Gastrocnemius medialis (tissue), 4 donors: ENCODE measurements around the gene OR8B8. TPM values are rescaled to one million over a fixed set of nuclear protein-coding genes. Genes with fewer than 3 reads are reported as not detected.
"Not testable (repeated sequence)": the region's sequence is repeated elsewhere in the genome, so short reads cannot be mapped to it uniquely, and the experiment has no call there.

Experiments
- ATAC-seq, 2 donors: fragments of 150-250 bp; one replicate each; pipeline ENCODE4 v1.9.1; 2016
- DNase-seq, 2 donors: peaks; one replicate each; pipeline ENCODE4 v3.0.0-alpha.2; 2019
- H3K27ac ChIP-seq, 4 donors: fragments of 200-600 bp; sonication (generic); 1 replicate in 1 of 4; 2 replicates in 3 of 4; pipeline ENCODE4 v1.5.1; 2016 to 2018; ENCODE audit warnings: mild to moderate bottlenecking in 2 of 4, moderate library complexity in 1 of 4
- H3K27me3 ChIP-seq, 3 donors: fragments of 200-600 bp; sonication (generic) in 2 of 3; 1 replicate in 1 of 3; 2 replicates in 2 of 3; pipeline versions ENCODE4 v1.5.1 to v1.6.0; 2016 to 2019; ENCODE audit warnings: mild to moderate bottlenecking in 1 of 3, moderate library complexity in 1 of 3
- H3K36me3 ChIP-seq, 2 donors: fragments of 200-600 bp; sonication (generic) in 1 of 2; one replicate each; pipeline ENCODE4 v1.5.1; 2017 to 2018
- H3K4me1 ChIP-seq, 2 donors: fragments of 200-600 bp; sonication (generic) in 1 of 2; one replicate each; pipeline ENCODE4 v1.5.1; 2016 to 2017; ENCODE audit warnings: mild to moderate bottlenecking in 2 of 2
- H3K4me3 ChIP-seq, 4 donors: fragments of 200-600 bp; sonication (generic) in 3 of 4; 1 replicate in 1 of 4; 2 replicates in 3 of 4; pipeline ENCODE4 v1.5.1; 2016 to 2019; ENCODE audit warnings: mild to moderate bottlenecking in 2 of 4
- H3K9me3 ChIP-seq, 3 donors: fragments of 200-600 bp; sonication (generic) in 2 of 3; 1 replicate in 1 of 3; 2 replicates in 2 of 3; pipeline ENCODE4 v1.5.1; 2016 to 2019
- CTCF ChIP-seq, 5 experiments: fragments of 450-650 bp in 3 of 5; fragments of 200-600 bp in 2 of 5; sonication (generic) in 2 of 5; IDR thresholded peaks in 4 of 5; conservative IDR thresholded peaks in 1 of 5; 1 replicate in 4 of 5; 2 replicates in 1 of 5; pipeline ENCODE4 v1.5.1; 2016 to 2019; ENCODE audit warnings: antibody characterized with exemption in 5 of 5, mild to moderate bottlenecking in 3 of 5, moderate library complexity in 3 of 5
- POLR2A ChIP-seq, 2 donors: fragments of 450-650 bp; IDR thresholded peaks; one replicate each; pipeline ENCODE4 v1.6.1; 2017; ENCODE audit warnings: antibody characterized with exemption in 2 of 2, mild to moderate bottlenecking in 2 of 2, moderate library complexity in 2 of 2
- in situ Hi-C, 4 donors: fragments of 200-750 bp; cut with MboI; loops; one replicate each; pipeline versions ENCODE4 v1.15.0 to v1.8.0; 2017; ENCODE audit warnings: low sequenced_read_pairs in 4 of 4
- intact Hi-C: fragments of 100-400 bp; cut with DNase I; formaldehyde crosslinking; loops from one replicate; pipeline ENCODE4 v1.15.1; 2023; ENCODE audit warnings: low total_unique reads
- total RNA-seq, 4 donors: library from RNA; depleted of rRNA; stranded (reverse); fragments of >200 nt; gene quantifications; one replicate each; pipeline versions ENCODE4 v1.1.0 to v1.2.3, GENCODE V29; 2016

Gene OR8B8
- total RNA-seq, 4 donors from 2014 or later, result not detected

- TF ChIP-seq CTCF (IDR thresholded peaks at IDR 0.05 in 4 of 5, conservative IDR thresholded peaks at IDR 0.05 in 1 of 5) (peak in 2 of 5 experiments; percentile 43 to 44), POLR2A (IDR thresholded peaks at IDR 0.05) (no peak)
- H3K4me1 ChIP-seq, result no peaks in the 10 kb centered on the region
- in situ Hi-C loops, result loop anchor here (5.0 to 25.0 kb wide), 3 partner anchors 169 to 172 kb away; no protein-coding TSS in a partner anchor
- ATAC-seq, result no peak
- no peaks in the 10 kb centered on the region for H3K9me3 ChIP-seq
- H3K36me3 ChIP-seq, result no peaks in the 10 kb centered on the region
- no peak overlapping the region for H3K4me3 ChIP-seq
- H3K27ac ChIP-seq, result no peak overlapping the region
- no peak for DNase-seq
- intact Hi-C loops, result loop anchor here (2.0 kb wide), 1 partner anchor 171 kb away; no protein-coding TSS in a partner anchor
- H3K27me3 ChIP-seq, result no peaks in the 10 kb centered on the region
Measured at GRCh38 chr11:124415356-124415923, 30.1 kb downstream of the OR8B8 start.

GRCh38 chr11:124409906-124410305 is 35.6 kb downstream of the OR8B8 start:
- Histone ChIP-seq H3K4me3 (no peak overlapping the region), H3K27ac (no peak overlapping the region), H3K9me3 (no peaks in the 10 kb centered on the region), H3K4me1 (no peaks in the 10 kb centered on the region), H3K27me3 (no peaks in the 10 kb centered on the region), H3K36me3 (no peaks in the 10 kb centered on the region)
- no peak for TF ChIP-seq POLR2A (IDR thresholded peaks at IDR 0.05)
- no peak for TF ChIP-seq CTCF (IDR thresholded peaks at IDR 0.05 in 4 of 5, conservative IDR thresholded peaks at IDR 0.05 in 1 of 5)
- ATAC-seq, result no peak
- DNase-seq, result no peak
- in situ Hi-C loops, result loop anchor here in 3 of 4 donors (10.0 to 25.0 kb wide), 2 partner anchors 175 to 177 kb away; no protein-coding TSS in a partner anchor
- intact Hi-C loops, result no loop called here

GRCh38 chr11:124405581-124405980 is 39.9 kb downstream of the OR8B8 start:
- DNase-seq (no peak), ATAC-seq (no peak)
- H3K36me3 ChIP-seq, result no peaks in the 10 kb centered on the region
- H3K4me1 ChIP-seq, result no peaks in the 10 kb centered on the region
- no peaks in the 10 kb centered on the region for H3K9me3 ChIP-seq
- in situ Hi-C loops, result loop anchor here in 1 of 4 donors (25.0 kb wide), 1 partner anchor 182 kb away; no protein-coding TSS in a partner anchor
- intact Hi-C loops, result no loop called here
- H3K27ac ChIP-seq, result no peak overlapping the region
- TF ChIP-seq POLR2A (IDR thresholded peaks at IDR 0.05) (no peak), CTCF (IDR thresholded peaks at IDR 0.05 in 4 of 5, conservative IDR thresholded peaks at IDR 0.05 in 1 of 5) (no peak)
- no peaks in the 10 kb centered on the region for H3K27me3 ChIP-seq
- no peak overlapping the region for H3K4me3 ChIP-seq

- ATAC-seq, DNase-seq, H3K27me3 ChIP-seq, H3K36me3 ChIP-seq, H3K27ac ChIP-seq, intact Hi-C loops, H3K4me3 ChIP-seq, H3K4me1 ChIP-seq, H3K9me3 ChIP-seq: not testable (repeated sequence)
- in situ Hi-C loops, result loop anchor here in 1 of 4 donors (25.0 kb wide), 1 partner anchor 184 kb away; no protein-coding TSS in a partner anchor
Measured at GRCh38 chr11:124403186-124403585, 42.3 kb downstream of the OR8B8 start.

GRCh38 chr11:124402326-124402922 is 43.1 kb downstream of the OR8B8 start:
- intact Hi-C loops, result no loop called here
- in situ Hi-C loops, result loop anchor here in 1 of 4 donors (25.0 kb wide), 1 partner anchor 185 kb away; no protein-coding TSS in a partner anchor
- no peaks in the 10 kb centered on the region for H3K9me3 ChIP-seq
- peak in 3 of 5 experiments; percentile 22 to 47 (median 44) for TF ChIP-seq CTCF (IDR thresholded peaks at IDR 0.05 in 4 of 5, conservative IDR thresholded peaks at IDR 0.05 in 1 of 5)
- no peak for TF ChIP-seq POLR2A (IDR thresholded peaks at IDR 0.05)
- no peaks in the 10 kb centered on the region for H3K36me3 ChIP-seq
- no peak overlapping the region for H3K4me3 ChIP-seq
- no peaks in the 10 kb centered on the region for H3K4me1 ChIP-seq
- ATAC-seq, result no peak
- H3K27ac ChIP-seq, result no peak overlapping the region
- H3K27me3 ChIP-seq, result no peaks in the 10 kb centered on the region
- peak in 1 of 2 donors; percentile 11 for DNase-seq
